ENCODE results near the gene COMP.
A peak's percentile ranks its signal among the peaks of the same experiment; 100 is the strongest.
"Not testable (repeated sequence)": the region's sequence is repeated elsewhere in the genome, so short reads cannot be mapped to it uniquely, and the experiment has no call there.

COMP gene

GRCh38 chr19:18790566-18791314 lies at the start of gene COMP:
Gene COMP (minus strand): TSS chr19:18791305. CDS start chr19:18791269, 36 bp downstream.
- no peak for DNase-seq

DNA sequence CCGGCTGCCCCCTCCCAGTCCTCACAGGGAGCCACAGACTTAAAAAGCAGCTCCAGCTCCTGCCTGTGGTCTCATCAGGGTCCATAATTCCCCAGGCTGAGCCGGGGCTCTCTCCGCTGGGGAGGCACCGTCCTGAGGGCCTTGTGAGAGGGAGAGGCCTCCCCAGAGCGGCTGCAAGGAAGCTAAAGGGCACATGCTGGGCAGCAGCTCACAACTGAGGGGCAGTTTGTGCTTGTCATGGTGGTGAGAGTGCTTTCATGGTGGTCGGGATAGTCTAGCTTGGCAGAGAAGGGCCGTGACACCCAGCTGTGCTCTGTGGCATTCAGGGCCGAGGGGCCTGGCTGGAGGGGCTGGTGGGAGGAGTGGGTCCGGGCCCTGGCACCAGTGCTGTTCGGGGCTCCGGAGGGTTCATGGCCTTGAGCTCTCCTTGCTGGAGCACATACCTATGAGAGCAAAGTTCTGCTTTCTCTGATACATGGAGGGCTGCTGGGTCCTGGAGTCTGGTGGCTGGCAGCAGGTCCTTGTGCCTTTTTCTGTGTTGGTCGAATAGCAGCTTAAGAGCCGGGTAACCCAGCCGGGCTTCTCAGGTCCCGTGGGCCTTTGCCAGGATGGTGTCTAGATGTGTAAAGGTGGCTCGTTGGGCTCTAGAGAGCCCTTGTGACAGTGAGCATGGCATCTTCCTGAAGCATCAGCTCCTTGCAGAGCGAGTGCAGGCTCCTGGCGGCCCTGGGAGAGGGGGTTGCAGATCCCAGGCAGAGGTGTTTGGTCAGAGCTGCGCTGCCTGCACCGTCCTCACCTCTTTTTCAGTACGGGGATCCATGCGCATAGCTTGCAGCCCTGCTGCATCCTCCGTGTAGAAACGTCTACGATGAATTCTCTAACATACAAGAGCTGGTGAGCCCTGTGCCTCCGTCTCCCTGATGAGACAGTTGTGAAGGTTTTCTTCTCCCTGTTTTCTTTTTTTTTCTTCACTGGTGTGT lies 49.5 kb upstream of the COMP start:
- DNase-seq: no peak

- no peak for DNase-seq
These were observed 48.6 kb upstream of the COMP start for GRCh38 chr19:18839465-18840287.

DNA sequence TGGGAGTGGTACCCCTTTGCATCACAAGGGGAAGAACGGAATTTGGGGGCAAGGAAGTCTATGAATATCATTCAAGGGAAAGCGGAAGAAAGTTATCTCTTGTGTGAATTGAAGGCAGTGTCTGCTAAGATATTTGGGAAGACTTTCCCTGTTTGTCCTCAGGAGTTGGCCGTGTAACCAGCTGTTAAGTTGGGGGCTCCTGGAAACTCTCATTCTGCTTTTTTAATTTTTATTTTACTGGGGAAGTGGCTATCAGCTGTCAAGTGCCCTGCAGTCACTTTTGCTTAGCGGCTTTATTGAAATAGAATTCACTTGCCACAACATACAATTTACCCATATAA lies 43.5 kb upstream of the COMP start:
- DNase-seq: no peak

- no peak for DNase-seq
These were observed 42.9 kb upstream of the COMP start for GRCh38 chr19:18833849-18834643.

GRCh38 chr19:18833141-18833476 lies 42.0 kb upstream of the COMP start:
- DNase-seq: no peak

DNA sequence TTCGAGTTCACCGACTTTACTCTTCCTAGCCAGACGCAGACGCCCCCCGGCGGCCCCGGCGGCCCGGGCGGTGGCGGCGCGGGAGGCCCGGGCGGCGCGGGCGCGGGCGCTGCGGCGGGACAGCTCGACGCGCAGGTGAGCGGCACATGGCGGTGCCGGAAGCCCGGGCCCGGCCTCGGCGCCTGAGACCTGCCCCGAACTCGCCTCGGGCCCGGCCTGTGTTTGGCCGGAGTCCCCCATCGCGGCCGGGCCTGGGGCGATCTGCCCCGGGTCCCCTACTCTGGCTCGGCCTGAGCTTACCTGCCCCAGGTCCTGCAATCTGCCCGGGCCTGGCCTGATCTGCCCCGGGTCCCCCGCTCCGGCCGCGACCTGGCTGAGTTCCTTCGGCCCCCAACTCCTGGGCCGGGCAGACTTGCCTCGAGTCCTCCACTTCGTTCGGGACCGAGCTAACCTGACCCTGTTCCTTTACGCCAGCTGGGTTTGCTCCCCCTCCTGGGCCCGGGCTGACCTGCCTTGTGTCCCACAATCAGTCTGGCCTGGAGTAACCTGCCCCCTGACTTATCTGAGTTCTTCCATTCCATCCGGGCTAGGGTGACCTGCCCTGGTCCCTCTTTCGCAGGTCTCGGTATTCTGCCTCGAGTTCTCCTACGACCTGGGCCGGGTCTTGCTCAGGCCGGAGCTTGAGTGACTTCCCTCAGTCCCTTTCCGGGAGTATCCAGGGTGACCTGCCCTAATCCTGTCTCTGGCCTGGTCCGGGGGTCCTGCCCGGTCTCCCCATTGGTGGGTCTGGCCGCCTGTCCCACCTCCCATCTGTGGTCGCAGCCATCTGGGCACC lies 41.4 kb upstream of the COMP start:
- DNase-seq: no peak

DNA sequence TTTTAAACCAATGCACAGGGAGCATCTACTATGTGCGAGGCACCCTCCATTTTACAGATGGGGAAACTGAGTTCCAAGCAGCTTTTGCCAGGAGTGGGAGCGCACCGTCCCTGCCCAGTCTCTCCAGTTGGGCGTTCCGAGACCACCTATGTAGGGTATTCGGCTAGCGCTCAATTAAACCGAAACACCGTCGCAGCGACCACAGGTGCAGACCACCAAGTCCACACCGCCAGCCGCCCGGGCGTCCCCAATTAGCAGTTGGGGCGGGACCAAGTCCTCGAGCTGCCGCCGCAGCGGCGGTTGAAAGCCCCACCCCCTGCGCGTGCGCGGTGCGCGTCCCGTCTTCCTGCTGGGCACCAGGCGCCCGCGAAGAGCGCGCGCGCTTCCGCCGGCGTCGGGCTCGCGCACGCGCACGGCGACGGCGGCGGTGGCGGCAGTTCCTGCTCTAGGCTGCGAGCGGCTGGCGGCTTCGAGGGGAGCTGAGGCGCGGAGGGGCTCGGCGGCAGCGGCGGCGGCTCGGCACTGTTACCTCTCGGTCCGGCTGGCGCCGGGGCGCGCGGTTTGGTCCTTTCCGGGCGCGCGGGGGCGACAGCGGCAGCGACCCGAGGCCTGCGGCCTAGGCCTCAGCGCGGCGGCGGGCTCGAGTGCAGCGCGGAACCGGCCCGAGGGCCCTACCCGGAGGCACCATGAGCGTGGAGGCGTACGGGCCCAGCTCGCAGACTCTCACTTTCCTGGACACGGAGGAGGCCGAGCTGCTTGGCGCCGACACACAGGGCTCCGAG lies 40.6 kb upstream of the COMP start, which contains the start of gene UPF1:
Gene UPF1 (plus strand): TSS at position 436 of the 782 bp plus-strand sequence. CDS start 251 bp downstream, at position 687.
- DNase-seq: peak; percentile 88

DNA sequence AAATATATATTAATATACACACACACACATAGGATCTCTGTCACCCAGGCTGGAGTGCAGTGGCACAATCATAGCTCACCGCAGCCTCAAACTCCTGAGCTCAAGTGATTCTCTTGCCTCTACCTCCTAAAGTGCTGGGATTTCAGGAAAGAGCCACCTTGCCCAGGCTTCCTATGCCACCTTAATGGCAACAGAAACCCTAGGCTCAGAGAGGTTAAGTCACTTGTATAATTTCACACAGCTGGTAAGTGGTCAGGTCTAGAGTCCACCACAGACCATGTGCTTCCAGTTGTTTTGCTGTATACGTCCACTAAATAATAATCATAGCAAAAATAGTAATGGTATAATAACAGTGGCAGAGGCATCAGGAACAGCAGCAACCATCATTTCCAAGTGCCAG lies 39.4 kb upstream of the COMP start:
- no peak for DNase-seq

DNA sequence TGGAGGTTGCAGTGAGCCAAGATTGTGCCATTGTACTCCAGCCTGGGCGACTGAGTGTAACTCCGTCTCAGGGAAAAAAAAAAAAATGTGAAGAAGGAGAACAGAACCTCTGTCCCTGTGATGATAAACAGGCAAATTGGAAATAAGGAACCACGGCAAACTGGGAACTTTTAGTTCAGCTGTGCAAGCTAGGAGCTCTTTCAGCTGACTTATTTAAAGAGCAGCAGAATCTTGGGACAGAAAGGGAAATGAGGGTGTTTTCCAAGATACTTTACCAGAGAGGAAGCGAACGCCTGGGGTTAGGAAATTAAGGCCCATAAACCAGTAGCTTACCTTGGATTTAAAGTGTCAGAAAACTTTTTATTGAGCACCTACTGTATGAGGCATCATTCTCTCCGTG lies 37.7 kb upstream of the COMP start:
- no peak for DNase-seq

DNA sequence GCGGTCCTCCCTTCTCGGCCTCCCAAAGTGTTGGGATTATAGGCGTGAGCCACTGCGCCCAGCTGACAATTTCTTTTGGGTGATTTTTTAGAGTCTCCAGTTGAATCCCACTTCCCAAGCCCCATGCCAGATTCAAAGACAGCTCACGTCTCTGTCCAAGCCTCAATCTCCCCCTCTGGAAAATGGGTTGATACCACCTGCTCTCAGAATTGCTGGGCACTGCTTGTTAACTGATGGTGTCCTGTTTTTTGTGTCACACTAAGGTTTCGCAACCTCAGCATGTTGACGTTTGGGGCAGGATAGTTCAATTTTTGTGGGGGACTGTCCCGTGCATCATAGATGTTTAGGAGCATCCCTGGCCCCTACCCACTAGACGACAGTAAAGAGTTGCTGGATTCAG lies 26.5 kb upstream of the COMP start:
- DNase-seq: no peak

DNA sequence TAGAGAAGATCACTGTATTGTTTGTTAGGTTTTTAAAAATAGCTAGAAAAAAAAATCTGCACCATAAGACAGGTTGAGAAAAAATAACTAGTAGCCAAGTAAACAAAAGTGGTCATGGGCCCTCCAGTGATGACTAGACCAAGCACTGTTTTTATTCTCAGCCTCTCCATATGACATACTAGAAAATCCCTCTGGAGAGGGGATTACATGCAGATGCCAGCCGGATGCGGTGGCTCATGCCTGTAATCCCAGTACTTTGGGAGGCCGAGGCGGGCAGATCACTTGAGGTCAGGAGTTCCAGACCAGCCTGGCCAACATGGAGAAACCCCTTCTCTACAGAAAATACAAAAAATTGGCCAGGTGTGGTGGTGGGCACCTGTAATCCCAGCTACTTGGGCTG lies 25.5 kb upstream of the COMP start:
- not testable (repeated sequence) for DNase-seq

- DNase-seq: no peak
These were observed 24.6 kb upstream of the COMP start for GRCh38 chr19:18815673-18816072.

DNA sequence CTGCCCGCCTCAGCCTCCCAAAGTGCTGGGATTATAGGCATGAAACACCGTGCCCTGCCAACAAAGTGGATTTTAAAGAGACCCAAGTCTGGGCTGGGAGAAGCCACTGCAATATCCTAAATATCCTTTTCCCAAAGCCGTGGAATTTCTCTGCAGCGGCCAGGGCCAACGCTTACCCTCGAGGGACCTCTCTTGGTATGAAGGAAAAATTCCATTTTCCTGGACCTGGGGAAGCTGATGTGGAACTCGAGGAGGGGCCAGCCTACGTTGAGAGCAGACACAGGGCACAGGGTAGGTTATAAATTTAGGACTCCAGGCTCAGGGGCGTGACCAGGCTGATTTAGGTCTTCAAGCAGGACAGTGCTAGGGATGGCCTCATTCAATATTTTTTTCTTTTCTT lies 23.0 kb upstream of the COMP start:
- no peak for DNase-seq

DNA sequence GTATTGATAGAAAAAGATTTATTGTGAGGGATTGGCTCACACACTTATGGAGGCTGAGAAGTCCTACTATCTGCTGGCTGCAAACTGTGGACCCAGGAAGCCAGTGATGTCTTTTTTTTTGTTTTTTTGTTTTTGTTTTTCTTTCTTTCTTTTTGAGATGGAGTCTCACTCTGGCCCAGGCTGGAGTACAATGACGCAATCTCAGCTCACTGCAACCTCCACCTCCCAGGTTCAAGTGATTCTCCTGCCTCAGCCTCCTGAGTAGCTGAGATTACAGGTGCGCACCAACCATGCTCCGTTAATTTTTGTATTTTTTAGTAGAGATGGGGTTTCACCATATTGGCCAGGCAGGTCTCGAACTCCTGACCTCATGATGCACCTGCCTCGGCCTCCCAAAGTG lies 20.5 kb upstream of the COMP start:
- DNase-seq: not testable (repeated sequence)

GRCh38 chr19:18809149-18809868 lies 18.2 kb upstream of the COMP start:
- no peak for DNase-seq

DNA sequence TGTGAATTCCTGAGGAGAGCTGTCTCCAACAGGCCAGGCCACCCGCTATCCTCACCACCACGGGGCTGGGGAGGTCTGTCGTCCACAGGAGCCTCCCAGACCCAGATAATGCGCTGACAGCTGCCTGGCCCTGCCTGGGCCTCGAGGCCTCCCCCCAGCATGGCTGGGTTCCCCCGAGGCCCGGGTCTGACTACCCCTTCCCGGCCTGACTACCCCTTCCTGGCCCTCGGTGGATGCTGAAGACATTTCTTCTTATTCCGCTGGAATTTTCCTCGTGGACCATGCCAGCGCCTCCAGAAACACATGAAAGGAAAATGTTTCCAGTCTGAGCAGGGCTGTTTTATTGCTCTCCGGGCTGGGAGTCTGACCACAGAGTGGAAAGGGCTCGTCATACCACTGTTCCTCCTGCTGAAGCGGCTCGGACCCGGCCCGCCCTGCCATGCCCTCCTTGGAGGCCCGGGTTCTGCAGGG lies 16.8 kb upstream of the COMP start:
- DNase-seq: no peak

DNA sequence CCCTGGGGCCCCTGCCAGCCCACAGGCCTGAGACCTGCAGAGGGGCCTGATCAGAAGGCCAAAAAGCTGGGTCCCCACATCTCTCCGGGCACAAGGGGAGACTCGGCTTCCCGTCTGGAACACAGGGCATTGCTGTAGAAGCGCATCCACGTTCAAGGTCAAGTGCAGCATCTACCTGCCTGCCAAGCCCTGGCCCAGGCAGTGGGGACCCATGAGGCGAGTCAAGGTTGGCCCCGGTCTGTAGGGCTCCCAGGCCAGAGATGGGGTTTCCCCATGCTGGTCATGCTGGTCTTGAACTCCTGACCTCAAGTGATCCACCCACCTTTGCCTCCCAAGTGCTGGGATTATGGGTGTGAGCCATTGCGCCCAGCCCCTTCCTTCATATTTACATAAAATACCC lies 13.5 kb upstream of the COMP start:
- no peak for DNase-seq

GRCh38 chr19:18804139-18804601 lies 13.1 kb upstream of the COMP start:
- DNase-seq: no peak

All from NCI-H1092 treated with DMSO at 0.1 percent for 48 hours (cell line).